ENCODE results near the gene TRMT11. TPM values are rescaled to one million over a fixed set of nuclear protein-coding genes. Genes with fewer than 3 reads are reported as not detected.

Gene TRMT11
- total and polyA plus RNA-seq, 2 of the 13 experiments (the other 11 are each of a cell fraction or from before 2014, with no cell fraction given) = 42.2 to 81.9 TPM

DNA sequence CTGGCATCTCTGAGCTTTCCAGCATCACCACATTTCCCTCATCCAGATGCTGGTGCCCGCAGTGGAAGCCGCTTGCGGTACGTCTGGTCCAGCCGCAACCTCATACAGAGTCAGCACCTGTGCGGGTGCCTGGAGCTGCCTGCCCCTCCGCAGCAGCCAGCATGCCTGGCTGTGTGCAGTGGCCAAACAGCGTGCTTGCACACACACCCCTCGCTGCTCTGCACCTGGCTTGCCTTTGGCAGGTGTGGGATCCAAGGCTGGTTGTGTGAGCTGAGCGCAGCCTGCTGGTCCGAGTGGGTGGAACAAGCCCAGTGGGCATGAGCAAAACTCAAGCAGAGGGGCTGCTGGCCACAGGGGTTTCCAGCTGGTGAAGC, 32.9 kb upstream of the TRMT11 start (continued):
- TF ChIP-seq EHMT2 (IDR thresholded peaks at IDR 0.05; ENCODE audit: borderline replicate concordance, low read depth, low read length) = no peak
- no peak for TF ChIP-seq PTBP1 (IDR thresholded peaks at IDR 0.05; ENCODE audit: low read depth, low read length, poor library complexity, severe bottlenecking)
- no peak for TF ChIP-seq ZNF839 (CRISPR knock-in tag; IDR thresholded peaks at IDR 0.05; ENCODE audit: borderline replicate concordance)
- TF ChIP-seq ZNF121 (CRISPR knock-in tag; IDR thresholded peaks at IDR 0.05) = no peak
- TF ChIP-seq AGO1 (IDR thresholded peaks at IDR 0.05; ENCODE audit: low read depth, low read length, poor library complexity, severe bottlenecking) = no peak
- no peak for TF ChIP-seq ZHX1 (CRISPR knock-in tag; IDR thresholded peaks at IDR 0.05; ENCODE audit: low read depth)
- TF ChIP-seq PRDM15 (CRISPR knock-in tag; IDR thresholded peaks at IDR 0.05) = no peak
- peak; percentile 96 for TF ChIP-seq ZNF292 (CRISPR knock-in tag; IDR thresholded peaks at IDR 0.05; ENCODE audit: borderline replicate concordance, low read depth)
- TF ChIP-seq FOXK2 (IDR thresholded peaks at IDR 0.05) = no peak
- TF ChIP-seq MEIS2 (CRISPR knock-in tag; IDR thresholded peaks at IDR 0.05) = no peak
- TF ChIP-seq CHD4 (IDR thresholded peaks at IDR 0.05; ENCODE audit: borderline replicate concordance, low read length) = no peak
- TF ChIP-seq, protein P1, sequence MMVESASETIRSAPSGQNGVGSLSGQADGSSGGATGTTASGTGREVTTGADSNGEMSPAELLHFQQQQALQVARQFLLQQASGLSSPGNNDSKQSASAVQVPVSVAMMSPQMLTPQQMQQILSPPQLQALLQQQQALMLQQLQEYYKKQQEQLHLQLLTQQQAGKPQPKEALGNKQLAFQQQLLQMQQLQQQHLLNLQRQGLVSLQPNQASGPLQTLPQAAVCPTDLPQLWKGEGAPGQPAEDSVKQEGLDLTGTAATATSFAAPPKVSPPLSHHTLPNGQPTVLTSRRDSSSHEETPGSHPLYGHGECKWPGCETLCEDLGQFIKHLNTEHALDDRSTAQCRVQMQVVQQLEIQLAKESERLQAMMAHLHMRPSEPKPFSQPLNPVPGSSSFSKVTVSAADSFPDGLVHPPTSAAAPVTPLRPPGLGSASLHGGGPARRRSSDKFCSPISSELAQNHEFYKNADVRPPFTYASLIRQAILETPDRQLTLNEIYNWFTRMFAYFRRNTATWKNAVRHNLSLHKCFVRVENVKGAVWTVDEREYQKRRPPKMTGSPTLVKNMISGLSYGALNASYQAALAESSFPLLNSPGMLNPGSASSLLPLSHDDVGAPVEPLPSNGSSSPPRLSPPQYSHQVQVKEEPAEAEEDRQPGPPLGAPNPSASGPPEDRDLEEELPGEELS (CRISPR knock-in tag; IDR thresholded peaks at IDR 0.05) = no peak
- no peak for TF ChIP-seq RELA (CRISPR knock-in tag; IDR thresholded peaks at IDR 0.05)
- TF ChIP-seq SP140L (CRISPR knock-in tag; IDR thresholded peaks at IDR 0.05; ENCODE audit: borderline replicate concordance) = no peak
- no peak for TF ChIP-seq FOXA3 (CRISPR knock-in tag; IDR thresholded peaks at IDR 0.05)
- no peak for TF ChIP-seq FLYWCH1 (CRISPR knock-in tag; IDR thresholded peaks at IDR 0.05)
- TF ChIP-seq HOXA5 (CRISPR knock-in tag; IDR thresholded peaks at IDR 0.05) = no peak
- TF ChIP-seq PRPF4 (IDR thresholded peaks at IDR 0.05; ENCODE audit: low read depth, low read length, poor library complexity, severe bottlenecking) = no peak
- TF ChIP-seq NR0B2 (CRISPR knock-in tag; IDR thresholded peaks at IDR 0.05) = no peak
- no peak for TF ChIP-seq ZNF766 (CRISPR knock-in tag; IDR thresholded peaks at IDR 0.05; ENCODE audit: borderline replicate concordance)
- TF ChIP-seq ZNF883 (CRISPR knock-in tag; IDR thresholded peaks at IDR 0.05; ENCODE audit: not compliant biosample characterization) = no peak
- TF ChIP-seq FOXP1 (IDR thresholded peaks at IDR 0.05) = no peak
- TF ChIP-seq FOXP1 (CRISPR knock-in tag; IDR thresholded peaks at IDR 0.05) = no peak
- TF ChIP-seq ZNF792 (CRISPR knock-in tag; IDR thresholded peaks at IDR 0.05) = no peak

All from HepG2 (cell line).